GM18499 (cell line): ENCODE data around the gene BBS12.
A peak's percentile ranks its signal among the peaks of the same experiment; 100 is the strongest.

Experiments used
- ATAC-seq: cut with Tn5 transposase; IDR thresholded peaks from one replicate; pipeline ENCODE4 v1.9.1; 2021; ENCODE audit warnings: moderate number of reproducible peaks; ENCODE audit not compliant: insufficient read depth, unreplicated experiment

BBS12 gene

DNA sequence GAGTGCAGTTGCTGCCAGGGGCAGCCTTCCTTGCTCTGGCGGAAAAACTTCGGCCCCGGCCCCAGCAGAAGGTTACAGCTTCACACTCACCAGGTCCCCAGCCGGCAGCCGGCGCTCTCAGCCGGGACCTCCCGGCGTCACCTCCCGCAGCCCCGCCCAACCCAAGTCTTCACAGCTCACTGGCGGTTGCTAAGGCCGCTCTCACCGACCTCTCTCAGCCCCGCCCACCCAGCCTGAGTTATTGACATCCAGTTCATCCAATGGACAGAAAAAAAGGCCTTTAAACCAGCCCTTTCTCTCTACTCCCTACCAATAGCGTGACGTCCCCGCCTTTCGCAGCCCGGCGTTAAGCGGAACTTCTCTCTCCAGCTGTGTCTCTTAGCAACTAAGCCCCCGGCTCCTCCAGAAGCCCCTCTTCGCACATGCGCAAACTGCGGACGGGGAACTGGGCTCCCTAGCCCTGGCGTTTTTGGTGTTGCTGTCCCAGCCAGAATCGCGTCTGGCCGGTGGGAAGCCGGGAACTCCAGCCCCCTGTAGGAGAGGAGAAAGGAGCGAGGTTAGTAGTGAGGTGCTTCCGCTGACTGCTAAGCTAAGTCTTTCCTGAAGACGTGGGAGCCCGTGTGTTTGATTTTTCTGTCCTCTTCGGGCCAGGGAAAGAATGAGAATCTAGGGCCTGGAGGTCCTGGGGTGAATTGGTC is at the start of gene BBS12:
Gene BBS12, plus strand, starts transcription at position 376 of the 698 bp plus-strand sequence. CDS start 9,189 bp downstream, outside the sequence.
- peak; percentile 99 for ATAC-seq

- no peak for ATAC-seq
These were observed 45.8 kb upstream of the BBS12 start for GRCh38 chr4:122686691-122687090.

- peak; percentile 39 for ATAC-seq
These were observed 44.9 kb upstream of the BBS12 start for GRCh38 chr4:122687531-122688061.

- no peak for ATAC-seq
These were observed 43.9 kb upstream of the BBS12 start for GRCh38 chr4:122688529-122689140.

DNA sequence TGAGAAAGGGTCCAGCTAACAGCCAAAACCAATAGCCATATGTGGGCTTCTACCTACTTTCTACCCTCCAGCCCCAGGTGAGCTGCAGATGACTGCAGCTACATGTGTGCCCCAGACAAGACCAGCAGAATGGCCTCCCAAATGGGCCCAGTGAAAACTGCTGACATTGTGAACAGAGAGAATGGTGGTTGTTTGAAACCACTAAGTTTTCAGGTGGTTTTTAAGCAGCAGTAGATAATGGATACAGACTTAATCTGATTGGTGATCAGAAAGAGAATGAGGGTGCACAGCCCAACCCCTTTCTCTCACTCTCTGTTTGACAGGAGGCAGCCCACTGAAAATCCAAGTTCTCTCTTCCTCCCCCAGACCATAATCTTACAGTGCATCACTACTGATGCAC is 42.5 kb upstream of the BBS12 start:
- ATAC-seq: peak; percentile 94

DNA sequence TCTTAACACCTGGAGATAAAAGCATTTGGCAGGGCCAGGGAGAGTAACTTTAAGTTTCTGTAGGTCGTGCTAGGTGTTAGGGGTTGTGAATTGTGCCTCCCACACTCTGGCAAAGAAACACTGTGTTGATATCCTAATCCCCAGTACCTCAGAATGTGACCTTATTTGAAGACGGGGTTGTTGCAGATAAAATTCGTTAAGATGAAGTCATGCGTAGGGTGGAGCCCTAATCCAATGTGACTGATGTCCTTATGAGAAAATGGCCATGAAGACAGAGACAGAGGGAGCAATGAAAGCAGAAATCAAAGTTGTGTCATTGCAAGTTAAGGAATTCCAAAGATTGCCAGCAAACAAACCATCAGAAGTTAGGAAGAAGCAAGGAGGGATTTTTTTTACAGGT is 40.5 kb upstream of the BBS12 start:
- no peak for ATAC-seq

DNA sequence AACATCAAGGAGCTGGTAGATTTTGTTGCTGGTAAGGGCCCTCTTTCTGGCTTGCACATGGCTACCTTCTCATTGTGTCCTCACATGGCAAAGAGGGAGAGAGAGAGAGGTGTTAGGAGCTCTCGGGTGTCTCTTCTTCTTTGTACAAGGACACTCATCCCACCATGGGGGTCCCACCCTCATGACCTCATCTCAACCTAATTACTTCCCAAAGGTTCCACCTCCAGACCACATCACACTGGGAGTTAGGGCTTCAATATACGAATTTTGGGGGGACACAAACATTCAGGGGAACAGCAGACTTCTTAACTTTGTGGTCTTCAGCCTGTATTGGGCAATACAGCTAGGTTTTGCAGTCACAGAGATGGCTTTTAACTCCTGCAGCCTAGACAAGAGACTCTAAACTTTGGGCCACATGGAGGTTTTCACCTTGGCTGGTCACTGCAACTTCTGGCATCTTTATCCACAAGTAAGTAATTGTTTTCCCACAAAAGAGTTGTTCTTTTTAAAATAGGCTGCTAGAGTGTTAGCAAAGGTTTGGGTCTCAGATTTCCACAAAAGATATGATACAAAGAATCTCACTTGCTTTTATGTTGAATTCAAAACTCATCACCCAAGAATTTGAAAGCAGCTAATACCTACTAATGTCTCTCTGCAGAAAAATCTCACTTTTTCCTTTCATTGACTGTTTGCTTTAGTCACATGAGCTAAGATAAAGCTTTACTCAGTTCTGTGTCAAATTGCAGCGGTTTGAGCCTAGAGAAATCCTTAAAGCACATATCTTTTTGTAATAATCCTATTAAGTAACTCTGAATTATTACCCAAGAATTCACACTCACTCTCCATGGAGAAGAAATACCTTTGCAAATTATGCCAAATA is 39.6 kb upstream of the BBS12 start:
- ATAC-seq: no peak

DNA sequence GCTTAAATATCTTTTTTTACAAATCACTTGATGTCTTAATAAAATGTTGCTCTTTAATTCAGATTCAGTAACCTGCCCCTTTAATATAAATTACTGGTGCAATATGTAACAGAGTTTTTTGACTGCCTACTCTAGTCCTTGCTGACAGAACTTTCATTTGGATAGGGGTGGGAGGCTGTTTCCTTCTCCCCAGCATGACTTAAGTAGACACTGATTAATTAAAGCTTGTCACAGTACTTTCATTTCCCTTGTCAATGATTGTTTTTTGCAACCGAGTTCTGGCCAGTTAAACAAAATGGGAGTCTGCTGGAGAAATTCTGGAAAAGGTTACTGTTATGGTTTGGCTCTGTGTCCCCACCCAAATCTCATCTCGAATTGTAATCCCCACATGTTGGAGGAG is 37.3 kb upstream of the BBS12 start:
- no peak for ATAC-seq

DNA sequence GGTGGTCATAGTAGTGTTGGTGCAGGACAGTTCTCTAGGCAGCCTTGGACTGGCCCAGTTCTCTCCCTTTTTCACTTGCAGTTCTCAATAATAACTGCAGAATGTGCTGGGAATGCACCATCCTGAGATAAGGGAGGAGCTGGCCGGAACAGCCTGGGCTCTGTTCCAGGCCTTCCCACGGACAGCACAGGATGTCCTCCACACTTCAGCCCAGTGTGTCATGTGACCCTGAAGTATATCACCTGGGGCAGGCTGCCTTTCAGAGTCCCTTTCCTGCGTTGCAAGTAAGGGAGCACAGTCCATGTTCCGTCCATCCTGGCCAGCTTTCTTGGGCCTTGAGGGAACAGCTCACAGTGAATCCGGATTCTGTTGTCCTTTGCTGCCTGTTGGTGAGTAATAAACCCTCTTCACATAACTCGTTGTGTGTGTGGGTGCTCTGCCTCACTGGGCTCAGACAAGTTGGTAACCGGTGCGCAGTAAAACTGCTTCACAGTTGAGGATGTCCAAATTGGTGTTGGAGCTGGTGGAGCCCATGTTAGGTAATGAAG is 32.3 kb upstream of the BBS12 start:
- ATAC-seq: no peak

- no peak for ATAC-seq
These were observed 31.4 kb upstream of the BBS12 start for GRCh38 chr4:122701061-122701460.

GRCh38 chr4:122701965-122702364 is 30.5 kb upstream of the BBS12 start:
- ATAC-seq: no peak

- ATAC-seq: no peak
These were observed 29.6 kb upstream of the BBS12 start for GRCh38 chr4:122702939-122703338.

GRCh38 chr4:122703868-122704267 is 28.6 kb upstream of the BBS12 start:
- ATAC-seq: no peak

- no peak for ATAC-seq
These were observed 27.5 kb upstream of the BBS12 start for GRCh38 chr4:122705009-122705408.

DNA sequence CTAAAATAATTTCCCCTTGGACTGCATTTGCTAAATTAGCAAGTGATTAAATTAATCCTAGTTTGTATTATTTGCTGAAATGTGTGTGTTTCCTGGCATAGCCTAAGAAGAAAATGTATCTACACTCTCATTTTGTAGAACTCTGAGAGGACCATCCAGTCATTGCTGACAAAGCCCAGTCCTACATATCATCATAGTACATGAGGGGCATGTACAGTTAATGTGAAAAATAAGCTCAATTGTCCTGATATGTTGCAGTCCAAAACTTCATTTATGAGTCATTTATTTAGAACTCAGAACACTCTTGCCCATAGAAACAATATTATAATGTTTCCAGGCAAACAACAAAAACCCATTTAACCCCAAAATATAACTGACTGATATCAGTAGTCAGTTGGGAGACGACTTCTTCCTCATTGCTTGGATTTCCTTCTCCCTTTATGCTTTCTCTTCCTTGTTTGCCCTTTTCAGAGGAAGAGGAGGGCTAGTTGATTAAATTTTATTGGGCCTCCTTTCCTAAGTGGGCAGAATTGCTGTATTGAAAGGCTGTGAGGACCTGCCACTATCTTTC is 26.9 kb upstream of the BBS12 start:
- ATAC-seq: no peak

DNA sequence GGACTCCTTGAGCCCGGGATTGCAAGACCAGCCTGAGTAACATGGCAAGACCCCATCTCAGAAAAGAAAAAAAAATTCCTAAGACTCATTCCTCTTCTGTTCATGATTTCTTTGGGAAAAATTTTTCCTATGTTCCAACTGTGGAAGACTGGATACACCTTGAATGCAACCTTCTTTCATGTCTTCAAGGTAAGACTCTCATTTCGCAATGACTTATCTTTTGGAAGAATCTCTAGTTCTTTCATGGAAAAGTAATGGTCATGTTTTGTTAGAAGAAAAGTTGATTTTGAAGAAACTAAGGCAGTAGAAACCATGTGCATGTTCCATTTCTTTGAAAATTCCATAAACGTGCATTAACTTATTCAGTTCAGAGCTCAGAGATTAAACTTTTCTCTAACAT is 26.0 kb upstream of the BBS12 start:
- no peak for ATAC-seq

DNA sequence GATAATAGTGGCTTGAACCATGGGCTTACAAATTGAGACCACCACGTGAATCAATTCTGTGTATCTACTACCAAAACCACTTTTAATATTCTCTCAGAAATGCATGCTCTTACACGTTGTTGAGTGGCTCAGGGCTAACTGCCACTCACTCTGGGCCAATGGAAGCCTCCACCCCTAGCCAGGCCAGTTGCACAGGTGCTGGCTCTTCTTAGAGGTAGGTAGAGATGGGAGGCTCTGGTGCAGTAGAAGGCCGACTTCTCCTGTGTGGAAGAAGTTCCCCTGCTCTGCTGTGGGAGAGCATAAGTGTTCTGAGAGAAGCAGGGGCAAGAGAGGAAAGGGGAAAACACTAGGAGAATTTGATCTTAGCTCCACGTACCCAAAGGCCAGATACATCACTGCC is 25.0 kb upstream of the BBS12 start:
- no peak for ATAC-seq

DNA sequence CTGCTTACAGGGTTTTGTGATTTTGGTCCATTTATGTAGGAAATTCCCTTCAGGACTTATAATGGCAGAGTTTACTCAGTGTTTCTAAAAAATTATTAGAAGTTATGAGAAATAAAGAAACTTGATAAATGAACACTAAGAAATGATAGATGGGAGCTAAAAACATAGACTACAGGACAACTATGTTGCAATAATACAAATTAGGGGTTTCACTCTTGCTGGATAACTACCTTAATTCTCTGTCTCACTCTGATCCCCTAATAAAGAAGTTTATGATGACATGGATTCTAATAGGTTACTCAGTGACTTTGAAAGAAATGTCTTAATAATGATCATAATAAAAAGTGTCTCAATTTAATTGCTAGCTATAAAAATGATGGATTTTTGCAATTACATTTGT is 23.3 kb upstream of the BBS12 start:
- no peak for ATAC-seq

DNA sequence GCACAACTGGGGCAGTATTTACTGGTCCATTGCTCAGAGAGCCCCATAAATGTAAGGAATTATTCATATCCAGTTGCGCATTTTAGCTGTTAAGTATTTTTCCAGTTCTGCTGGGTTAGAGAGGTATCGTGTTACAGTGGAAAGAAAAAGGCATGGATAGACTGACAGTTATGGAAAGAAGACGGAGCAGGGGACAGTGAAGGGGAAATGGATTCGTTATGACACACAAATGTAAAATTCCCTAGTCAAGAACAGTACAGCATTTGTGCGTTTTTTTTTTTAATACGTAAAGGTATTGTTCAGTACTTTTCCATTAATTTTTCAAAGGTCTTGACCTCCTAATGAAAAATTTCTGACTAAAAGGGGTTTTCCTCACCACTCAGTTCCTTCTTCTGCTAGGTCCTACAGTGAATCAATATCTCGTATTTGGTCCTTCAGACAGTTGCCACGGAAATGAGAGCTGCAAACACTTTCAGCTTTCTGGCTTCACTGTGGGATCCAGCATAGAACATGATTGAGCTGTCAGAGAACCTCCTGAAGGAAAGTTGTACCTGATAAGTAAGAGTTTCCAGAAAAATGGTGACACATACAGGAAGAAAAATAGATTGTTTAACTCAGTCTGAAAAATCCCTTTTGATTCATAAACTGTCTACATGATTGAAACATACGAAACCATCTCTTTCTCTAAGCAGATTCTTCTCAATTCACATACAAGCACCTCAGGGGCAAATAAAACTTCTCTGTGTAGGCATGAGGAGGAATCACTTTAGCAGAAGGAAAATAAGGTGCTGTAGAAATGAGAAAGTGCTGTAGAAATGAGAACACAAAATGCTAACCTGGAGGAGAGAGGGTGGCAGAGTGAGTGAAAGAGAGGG is 21.8 kb upstream of the BBS12 start:
- ATAC-seq: peak; percentile 41
